ENCODE results near the gene SELENOT. TPM values are rescaled to one million over a fixed set of nuclear protein-coding genes. Genes with fewer than 3 reads are reported as not detected.

SELENOT gene
- total and polyA plus RNA-seq, 2 of the 8 experiments (the other 6 are each of a cell fraction or from before 2014, with no cell fraction given), result 79.0 to 290 TPM

DNA sequence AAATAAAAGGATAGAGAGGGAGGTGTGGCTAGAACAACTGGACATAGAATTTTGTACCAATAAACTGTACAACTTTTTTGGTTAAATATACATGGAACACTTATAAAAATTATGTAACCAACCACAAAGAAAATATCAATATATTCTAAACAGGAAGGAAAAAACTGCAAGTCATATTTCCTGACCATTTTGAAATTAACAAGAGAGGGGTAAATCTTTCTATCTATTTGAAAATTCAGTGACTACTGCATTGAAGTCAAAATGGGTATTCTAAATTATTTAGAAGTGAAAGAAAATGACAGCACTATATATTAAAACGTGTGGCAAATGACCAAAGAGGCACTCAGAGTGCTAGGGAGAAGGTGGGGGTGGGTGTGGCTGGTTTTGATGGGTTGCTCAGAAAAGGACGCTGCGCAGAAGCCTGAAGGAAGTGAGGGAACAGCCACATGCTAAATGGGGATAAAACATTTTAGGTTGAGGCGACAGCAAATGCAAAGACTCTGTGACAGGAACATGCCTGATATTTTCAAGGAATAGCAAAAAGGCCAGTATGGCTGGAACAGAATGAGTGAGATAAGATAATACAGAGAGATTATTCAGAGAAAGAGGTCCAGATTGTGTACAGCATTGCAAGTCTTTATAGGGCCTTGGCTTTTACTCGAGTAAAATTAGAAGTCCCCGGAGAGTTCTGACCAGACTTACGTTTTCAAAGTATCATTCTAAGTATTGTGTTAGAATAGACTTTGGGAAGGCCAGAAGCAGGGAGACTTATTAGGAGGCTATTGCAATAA, 59.5 kb downstream of the SELENOT start (continued):
- no peak for TF ChIP-seq CHD7 (IDR thresholded peaks at IDR 0.05; ENCODE audit: insufficient replicate concordance, low read length)
- TF ChIP-seq ATF2 (IDR thresholded peaks at IDR 0.05; ENCODE audit: low read length), result no peak
